Testis (tissue), 2 donors: ENCODE results near the gene PRKD3.

Source experiments
- POLR2A ChIP-seq: fragments of 450-650 bp; IDR thresholded peaks from one replicate; pipeline ENCODE4 v1.6.1; 2017; ENCODE audit warnings: antibody characterized with exemption, mild to moderate bottlenecking, moderate library complexity
- TF ChIP-seq, protein P1 (sequence below), 3 experiments: fragments of 450-650 bp in 2 of 3; fragments of 200-600 bp in 1 of 3; sonication (generic) in 1 of 3; IDR thresholded peaks; one replicate each; pipeline ENCODE4 v1.5.1; 2016 to 2019; ENCODE audit warnings: antibody characterized with exemption in 3 of 3, mild to moderate bottlenecking in 2 of 3, moderate library complexity in 1 of 3

DNA sequence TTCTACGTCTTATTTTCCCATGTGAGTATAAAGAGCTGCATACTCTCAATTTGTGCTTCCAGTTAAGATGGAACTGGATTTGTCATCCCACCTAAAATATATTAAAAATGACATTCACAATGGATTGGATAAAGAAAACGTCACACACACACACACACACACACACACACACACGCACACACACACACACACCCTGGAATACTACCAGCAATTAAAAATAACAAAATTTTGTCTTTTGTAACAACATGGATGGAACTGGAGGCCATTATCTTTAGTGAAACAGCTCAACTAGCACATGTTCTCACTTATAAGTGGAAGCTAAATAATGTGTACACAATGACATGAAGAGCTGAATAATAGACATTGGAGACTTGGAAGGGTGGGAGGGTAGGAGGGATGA lies 16.0 kb upstream of the PRKD3 start:
- TF ChIP-seq, protein P1, sequence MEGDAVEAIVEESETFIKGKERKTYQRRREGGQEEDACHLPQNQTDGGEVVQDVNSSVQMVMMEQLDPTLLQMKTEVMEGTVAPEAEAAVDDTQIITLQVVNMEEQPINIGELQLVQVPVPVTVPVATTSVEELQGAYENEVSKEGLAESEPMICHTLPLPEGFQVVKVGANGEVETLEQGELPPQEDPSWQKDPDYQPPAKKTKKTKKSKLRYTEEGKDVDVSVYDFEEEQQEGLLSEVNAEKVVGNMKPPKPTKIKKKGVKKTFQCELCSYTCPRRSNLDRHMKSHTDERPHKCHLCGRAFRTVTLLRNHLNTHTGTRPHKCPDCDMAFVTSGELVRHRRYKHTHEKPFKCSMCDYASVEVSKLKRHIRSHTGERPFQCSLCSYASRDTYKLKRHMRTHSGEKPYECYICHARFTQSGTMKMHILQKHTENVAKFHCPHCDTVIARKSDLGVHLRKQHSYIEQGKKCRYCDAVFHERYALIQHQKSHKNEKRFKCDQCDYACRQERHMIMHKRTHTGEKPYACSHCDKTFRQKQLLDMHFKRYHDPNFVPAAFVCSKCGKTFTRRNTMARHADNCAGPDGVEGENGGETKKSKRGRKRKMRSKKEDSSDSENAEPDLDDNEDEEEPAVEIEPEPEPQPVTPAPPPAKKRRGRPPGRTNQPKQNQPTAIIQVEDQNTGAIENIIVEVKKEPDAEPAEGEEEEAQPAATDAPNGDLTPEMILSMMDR (IDR thresholded peaks at IDR 0.05): no peak
- TF ChIP-seq POLR2A: no peak
